T-cell (primary cell): Measurements from ENCODE around the gene C12orf75. TPM values are rescaled to one million over a fixed set of nuclear protein-coding genes. Genes with fewer than 3 reads are reported as not detected.

ENCODE experiments used
- ATAC-seq, 4 experiments: fragments of 200-7000 bp in 3 of 4; fragments of 150-1000 bp in 1 of 4; cut with Tn5 transposase; replicated peaks in 1 of 4; 1 replicate in 3 of 4; 2 replicates in 1 of 4; pipeline ENCODE4 v1.10.0; 2021; ENCODE audit warnings: moderate library complexity in 3 of 4, mild to moderate bottlenecking in 2 of 4, moderate number of reproducible peaks in 1 of 4
- CTCF ChIA-PET, 2 donors: fragments of 300-600 bp; sonication (Branson Sonifier 250); formaldehyde crosslinking; loops; one replicate each; lab custom pipeline; 2022; ENCODE audit warnings: antibody characterized with exemption in 2 of 2; lab: Charles Lee
- POLR2A ChIA-PET, 2 donors: fragments of 300-600 bp; sonication (Branson Sonifier 250); formaldehyde crosslinking; loops; one replicate each; lab custom pipeline; 2022; ENCODE audit warnings: antibody characterized with exemption in 2 of 2; lab: Charles Lee
- DNase-seq, 35 experiments: peaks; one replicate each; pipeline versions ENCODE4 v3.0.0 to v3.0.0-alpha.2; 2013 to 2023
- H3K27ac ChIP-seq: one replicate; pipeline ENCODE4 v1.5.1; 2013; ENCODE audit warnings: low read length
- H3K27me3 ChIP-seq, 2 experiments: replicated peaks in 1 of 2; 1 replicate in 1 of 2; 2 replicates in 1 of 2; pipeline versions ENCODE4 v1.6.1 to v1.7.0; 2013; ENCODE audit warnings: low read length in 1 of 2, mixed read lengths in 1 of 2; ENCODE audit not compliant: control insufficient read depth in 2 of 2, insufficient read depth in 2 of 2; ENCODE audit errors: extremely low read depth in 1 of 2
- H3K36me3 ChIP-seq, 2 donors: 1 replicate in 1 of 2; 2 replicates in 1 of 2; pipeline versions ENCODE4 v1.6.1 to v1.7.0; 2013; ENCODE audit warnings: low read length in 1 of 2; ENCODE audit not compliant: control insufficient read depth in 2 of 2, insufficient read depth in 1 of 2; ENCODE audit errors: extremely low read depth in 1 of 2
- H3K4me1 ChIP-seq, 2 experiments: 1 replicate in 1 of 2; 2 replicates in 1 of 2; pipeline versions ENCODE4 v1.6.1 to v1.7.0; 2013; ENCODE audit warnings: low read length in 2 of 2, mixed read lengths in 1 of 2; ENCODE audit not compliant: insufficient read depth in 2 of 2, control insufficient read depth in 1 of 2; ENCODE audit errors: extremely low read depth in 1 of 2
- H3K4me3 ChIP-seq, 2 donors: 1 replicate in 1 of 2; 2 replicates in 1 of 2; pipeline versions ENCODE4 v1.5.1 to v1.7.0; 2013; ENCODE audit warnings: mild to moderate bottlenecking in 2 of 2, low read length in 1 of 2, moderate library complexity in 1 of 2; ENCODE audit not compliant: control insufficient read depth in 1 of 2; ENCODE audit errors: extremely low read depth in 1 of 2
- H3K9me3 ChIP-seq: 2 replicates; pipeline ENCODE4 v1.7.0; 2013
- H3K27ac Mint-ChIP-seq, 2 donors: one replicate each; pipeline ENCODE4 v1.8.0; 2020 to 2021; ENCODE audit warnings: mild to moderate bottlenecking in 2 of 2, mixed read lengths in 2 of 2
- H3K27me3 Mint-ChIP-seq, 2 donors: one replicate each; pipeline ENCODE4 v1.8.0; 2021 to 2022; ENCODE audit warnings: mixed read lengths in 2 of 2
- H3K36me3 Mint-ChIP-seq: one replicate; pipeline ENCODE4 v1.8.0; 2021; ENCODE audit warnings: mixed read lengths
- H3K4me1 Mint-ChIP-seq, 3 donors: one replicate each; pipeline ENCODE4 v1.8.0; 2020 to 2022; ENCODE audit warnings: mixed read lengths in 3 of 3, mild to moderate bottlenecking in 1 of 3
- H3K4me3 Mint-ChIP-seq, 3 donors: one replicate each; pipeline ENCODE4 v1.8.0; 2020 to 2022; ENCODE audit warnings: mild to moderate bottlenecking in 3 of 3, mixed read lengths in 3 of 3, moderate library complexity in 3 of 3
- H3K9me3 Mint-ChIP-seq, 3 donors: one replicate each; pipeline ENCODE4 v1.8.0; 2020 to 2022; ENCODE audit warnings: mixed read lengths in 3 of 3
- WGBS: methylation state at CpG from one replicate; pipeline ENCODE4 v1.1.5; 2013; ENCODE audit warnings: missing lambda C conversion rate; ENCODE audit not compliant: insufficient coverage; 5-methylcytosine and 5-hydroxymethylcytosine counted together
- total RNA-seq, 35 experiments: library from RNA in 6 of 35; stranded (reverse) in 6 of 35; fragments of 120-200 nt in 1 of 35; gene quantifications; one replicate each; pipeline versions ENCODE4 v1.2.1 to v1.2.4 and lab custom pipeline; 2013 to 2026

C12orf75 gene
- total RNA-seq, 5 donors from 2014 or later (not counting 1 experiment from before 2014, with no cell fraction given) = 14.9 to 50.1 (median 20.2) TPM

- ChIA-PET POLR2A (interaction anchor here in 1 of 2 donors (0.6 kb wide), 1 partner anchor 206 kb away, joined by 3 read pairs; no protein-coding TSS in a partner anchor), CTCF (no interaction called here)
- no peaks in the 10 kb centered on the region for H3K4me1 Mint-ChIP-seq
- H3K9me3 Mint-ChIP-seq = peaks cover 5 to 7% (median 6%) of the 10 kb centered on the region in 3 donors
- ATAC-seq (no peak), DNase-seq (no peak)
- Histone ChIP-seq H3K4me3 (no peak overlapping the region), H3K27me3 (no peaks in the 10 kb centered on the region), H3K9me3 (no peaks in the 10 kb centered on the region), H3K36me3 (no peaks in the 10 kb centered on the region), H3K4me1 (no peaks in the 10 kb centered on the region), H3K27ac (no peak overlapping the region)
- H3K27ac Mint-ChIP-seq = no peak overlapping the region
- 0% methylated on average over 1 of the region's 4 CpGs for WGBS
- H3K36me3 Mint-ChIP-seq = peaks cover 6% of the 10 kb centered on the region
- H3K27me3 Mint-ChIP-seq = peaks cover 0 to 2% of the 10 kb centered on the region in 2 donors
- no peak overlapping the region for H3K4me3 Mint-ChIP-seq
These were observed 63.1 kb downstream of the C12orf75 start for GRCh38 chr12:105393587-105393986.

GRCh38 chr12:105396024-105396423 is 65.5 kb downstream of the C12orf75 start:
- no CpG with 5 or more reads among the region's 1 CpG for WGBS
- ChIA-PET CTCF (interaction anchor here in 1 of 2 donors (0.6 kb wide), 1 partner anchor 1475 kb away, joined by 3 read pairs; no protein-coding TSS in a partner anchor), POLR2A (no interaction called here)
- peaks cover 7 to 9% (median 9%) of the 10 kb centered on the region in 3 donors for H3K9me3 Mint-ChIP-seq
- Histone ChIP-seq H3K9me3 (no peaks in the 10 kb centered on the region), H3K27ac (no peak overlapping the region), H3K27me3 (no peaks in the 10 kb centered on the region), H3K4me3 (no peak overlapping the region), H3K4me1 (no peaks in the 10 kb centered on the region), H3K36me3 (no peaks in the 10 kb centered on the region)
- ATAC-seq (no peak), DNase-seq (no peak)
- H3K36me3 Mint-ChIP-seq = peaks cover 14% of the 10 kb centered on the region
- no peak overlapping the region for H3K4me3 Mint-ChIP-seq
- H3K27ac Mint-ChIP-seq = no peak overlapping the region
- no peaks in the 10 kb centered on the region for H3K4me1 Mint-ChIP-seq
- peaks cover 0 to 2% of the 10 kb centered on the region in 2 donors for H3K27me3 Mint-ChIP-seq

- Histone ChIP-seq H3K27me3 (no peaks in the 10 kb centered on the region), H3K27ac (no peak overlapping the region), H3K4me3 (no peak overlapping the region), H3K36me3 (no peaks in the 10 kb centered on the region), H3K9me3 (no peaks in the 10 kb centered on the region), H3K4me1 (no peaks in the 10 kb centered on the region)
- Mint-ChIP-seq H3K36me3 (peaks cover 14% of the 10 kb centered on the region), H3K4me1 (no peaks in the 10 kb centered on the region), H3K27ac (no peak overlapping the region), H3K9me3 (peaks cover 7 to 9% (median 9%) of the 10 kb centered on the region in 3 donors), H3K4me3 (no peak overlapping the region), H3K27me3 (peaks cover 0 to 2% of the 10 kb centered on the region in 2 donors)
- DNase-seq = no peak
- ATAC-seq = no peak
- ChIA-PET CTCF (no interaction called here), POLR2A (no interaction called here)
- WGBS = no CpG with 5 or more reads among the region's 2 CpGs
These were observed 66.5 kb downstream of the C12orf75 start for GRCh38 chr12:105396983-105397382.

GRCh38 chr12:105398930-105399329 is 68.4 kb downstream of the C12orf75 start:
- H3K4me1 Mint-ChIP-seq = no peaks in the 10 kb centered on the region
- peaks cover 18% of the 10 kb centered on the region for H3K36me3 Mint-ChIP-seq
- DNase-seq (no peak), ATAC-seq (no peak)
- Histone ChIP-seq H3K27ac (no peak overlapping the region), H3K4me1 (no peaks in the 10 kb centered on the region), H3K36me3 (no peaks in the 10 kb centered on the region), H3K4me3 (no peak overlapping the region), H3K9me3 (no peaks in the 10 kb centered on the region), H3K27me3 (no peaks in the 10 kb centered on the region)
- ChIA-PET POLR2A (no interaction called here), CTCF (no interaction called here)
- H3K27ac Mint-ChIP-seq = no peak overlapping the region
- H3K9me3 Mint-ChIP-seq = peaks cover 7 to 9% (median 9%) of the 10 kb centered on the region in 3 donors
- no peak overlapping the region for H3K4me3 Mint-ChIP-seq
- H3K27me3 Mint-ChIP-seq = no peaks in the 10 kb centered on the region
- WGBS = no CpG with 5 or more reads among the region's 2 CpGs

- H3K4me1 Mint-ChIP-seq = no peaks in the 10 kb centered on the region
- no peak for ATAC-seq
- DNase-seq = no peak
- H3K4me1 ChIP-seq = no peaks in the 10 kb centered on the region
- H3K27ac ChIP-seq = no peak overlapping the region
- WGBS = 100% methylated on average over 3 of the region's 7 CpGs
- H3K9me3 ChIP-seq = no peaks in the 10 kb centered on the region
- POLR2A ChIA-PET = no interaction called here
- no peaks in the 10 kb centered on the region for H3K27me3 Mint-ChIP-seq
- H3K4me3 ChIP-seq = no peak overlapping the region
- no peaks in the 10 kb centered on the region for H3K27me3 ChIP-seq
- H3K27ac Mint-ChIP-seq = no peak overlapping the region
- H3K36me3 ChIP-seq = no peaks in the 10 kb centered on the region
- CTCF ChIA-PET = no interaction called here
- peaks cover 7 to 14% (median 9%) of the 10 kb centered on the region in 3 donors for H3K9me3 Mint-ChIP-seq
- H3K36me3 Mint-ChIP-seq = peaks cover 21% of the 10 kb centered on the region
- no peak overlapping the region for H3K4me3 Mint-ChIP-seq
These were observed 69.1 kb downstream of the C12orf75 start for GRCh38 chr12:105399428-105400081.

GRCh38 chr12:105400227-105400626 is 69.7 kb downstream of the C12orf75 start:
- H3K36me3 ChIP-seq = no peaks in the 10 kb centered on the region
- DNase-seq (no peak), ATAC-seq (no peak)
- Mint-ChIP-seq H3K27me3 (no peaks in the 10 kb centered on the region), H3K9me3 (peaks cover 7 to 18% (median 9%) of the 10 kb centered on the region in 3 donors), H3K27ac (no peak overlapping the region), H3K4me1 (no peaks in the 10 kb centered on the region), H3K4me3 (no peak overlapping the region), H3K36me3 (peaks cover 22% of the 10 kb centered on the region)
- ChIA-PET POLR2A (interaction anchor here in 1 of 2 donors (0.6 kb wide), 1 partner anchor 180 kb away, joined by 4 read pairs; no protein-coding TSS in a partner anchor), CTCF (no interaction called here)
- no peaks in the 10 kb centered on the region for H3K4me1 ChIP-seq
- no peak overlapping the region for H3K4me3 ChIP-seq
- no peaks in the 10 kb centered on the region for H3K9me3 ChIP-seq
- H3K27me3 ChIP-seq = no peaks in the 10 kb centered on the region
- no peak overlapping the region for H3K27ac ChIP-seq
- WGBS = no CpG with 5 or more reads among the region's 4 CpGs
